Keratinocyte (primary cell): Measurements from ENCODE around the gene GALNT9. TPM values are rescaled to one million over a fixed set of nuclear protein-coding genes. Genes with fewer than 3 reads are reported as not detected.

ENCODE experiments used
- DNase-seq: peaks from one replicate; pipeline ENCODE4 v3.0.0-alpha.2; 2011; ENCODE audit warnings: low read depth, missing footprints, low spot score
- FAIRE-seq: peaks from 2 replicates; lab custom pipeline; 2011; peaks lifted over from hg19 to GRCh38; lab: Jason Lieb, UNC
- H2AFZ ChIP-seq: 2 replicates; pipeline ENCODE4 v1.6.0; 2012; ENCODE audit warnings: low read length, control low read depth, inconsistent platforms; ENCODE audit not compliant: control insufficient read depth
- H3K27ac ChIP-seq: 2 replicates; pipeline ENCODE4 v1.5.1; 2011; ENCODE audit warnings: low read length; ENCODE audit not compliant: control insufficient read depth, insufficient read depth
- H3K27me3 ChIP-seq: 3 replicates; pipeline ENCODE4 v1.6.0; 2011; ENCODE audit warnings: low read length; ENCODE audit not compliant: control insufficient read depth, insufficient read depth; ENCODE audit errors: extremely low read depth
- H3K36me3 ChIP-seq, 2 experiments: 2 replicates in 1 of 2; 3 replicates in 1 of 2; pipeline ENCODE4 v1.5.1; 2011; ENCODE audit warnings: low read length in 2 of 2, mild to moderate bottlenecking in 1 of 2; ENCODE audit not compliant: control insufficient read depth in 2 of 2, insufficient read depth in 2 of 2; ENCODE audit errors: extremely low read depth in 1 of 2
- H3K4me1 ChIP-seq: 3 replicates; pipeline ENCODE4 v1.5.1; 2011; ENCODE audit warnings: low read length; ENCODE audit not compliant: control insufficient read depth, insufficient read depth; ENCODE audit errors: extremely low read depth
- H3K4me2 ChIP-seq: 3 replicates; pipeline ENCODE4 v1.6.0; 2011; ENCODE audit warnings: low read depth, low read length; ENCODE audit not compliant: control insufficient read depth, insufficient read depth; ENCODE audit errors: extremely low read depth
- H3K4me3 ChIP-seq, 3 experiments: fragments of 200-600 bp in 1 of 3; sonication (generic) in 1 of 3; 2 replicates in 2 of 3; 3 replicates in 1 of 3; pipeline ENCODE4 v1.5.1; 2011 to 2016; ENCODE audit warnings: low read length in 3 of 3, mild to moderate bottlenecking in 3 of 3, control low read depth in 2 of 3, inconsistent platforms in 1 of 3, low read depth in 1 of 3, mixed read lengths in 1 of 3, mixed run types in 1 of 3, moderate library complexity in 1 of 3; ENCODE audit not compliant: control insufficient read depth in 2 of 3, insufficient read depth in 2 of 3; ENCODE audit errors: extremely low read depth in 1 of 3
- H3K79me2 ChIP-seq: 2 replicates; pipeline ENCODE4 v1.6.0; 2012; ENCODE audit warnings: low read length; ENCODE audit not compliant: control insufficient read depth, insufficient read depth
- H3K9ac ChIP-seq: 3 replicates; pipeline ENCODE4 v1.6.0; 2011; ENCODE audit warnings: low read length; ENCODE audit not compliant: control insufficient read depth, insufficient read depth; ENCODE audit errors: extremely low read depth
- H3K9me1 ChIP-seq: 3 replicates; pipeline ENCODE4 v1.6.0; 2011; ENCODE audit warnings: low read length; ENCODE audit not compliant: control insufficient read depth, insufficient read depth; ENCODE audit errors: extremely low read depth
- H3K9me3 ChIP-seq: 2 replicates; pipeline ENCODE4 v1.5.1; 2012; ENCODE audit warnings: low read depth, low read length; ENCODE audit not compliant: control insufficient read depth
- H4K20me1 ChIP-seq: 3 replicates; pipeline ENCODE4 v1.6.0; 2011; ENCODE audit warnings: low read length; ENCODE audit not compliant: control insufficient read depth, insufficient read depth; ENCODE audit errors: extremely low read depth
- EZH2 ChIP-seq: IDR thresholded peaks from one replicate; pipeline ENCODE4 v1.6.1; 2012; ENCODE audit warnings: inconsistent platforms, mild to moderate bottlenecking, low read length, moderate library complexity
- dilution Hi-C: fragments of 300-500 bp; cut with MboI; formaldehyde crosslinking; loops from one replicate; pipeline ENCODE4 v1.7.0; 2020; ENCODE audit warnings: low sequenced_read_pairs; ENCODE audit not compliant: extremely low pct_ligation_motif_present
- polyA plus RNA-seq, 5 experiments: library from polyadenylated mRNA; depleted of rRNA in 3 of 5; stranded (reverse) in 3 of 5; stranded (forward) in 1 of 5; unstranded in 1 of 5; fragments of >200 nt; gene quantifications; 1 replicate in 1 of 5; 2 replicates in 3 of 5; 3 replicates in 1 of 5; pipeline versions ENCODE4 v1.2.1 to v1.2.3, GENCODE V29; 2011 to 2012; ENCODE audit warnings: missing spikeins in 2 of 5, low read depth in 1 of 5, low replicate concordance in 1 of 5
- TF ChIP-seq, protein P1 (sequence below), 3 experiments: IDR thresholded peaks in 1 of 3; conservative IDR thresholded peaks in 1 of 3; optimal IDR thresholded peaks in 1 of 3; 2 replicates in 2 of 3; 3 replicates in 1 of 3; pipeline versions ENCODE3 to v1.5.1; 2011; ENCODE audit warnings: low read length in 3 of 3, mild to moderate bottlenecking in 3 of 3, moderate library complexity in 2 of 3, control low read depth in 1 of 3, inconsistent platforms in 1 of 3; ENCODE audit not compliant: insufficient read depth in 2 of 3; ENCODE audit errors: extremely low read depth in 1 of 3

GALNT9 gene
- polyA plus RNA-seq, 1 donor (not counting 4 experiments of a cell fraction or from before 2014, with no cell fraction given), result not detected

DNA sequence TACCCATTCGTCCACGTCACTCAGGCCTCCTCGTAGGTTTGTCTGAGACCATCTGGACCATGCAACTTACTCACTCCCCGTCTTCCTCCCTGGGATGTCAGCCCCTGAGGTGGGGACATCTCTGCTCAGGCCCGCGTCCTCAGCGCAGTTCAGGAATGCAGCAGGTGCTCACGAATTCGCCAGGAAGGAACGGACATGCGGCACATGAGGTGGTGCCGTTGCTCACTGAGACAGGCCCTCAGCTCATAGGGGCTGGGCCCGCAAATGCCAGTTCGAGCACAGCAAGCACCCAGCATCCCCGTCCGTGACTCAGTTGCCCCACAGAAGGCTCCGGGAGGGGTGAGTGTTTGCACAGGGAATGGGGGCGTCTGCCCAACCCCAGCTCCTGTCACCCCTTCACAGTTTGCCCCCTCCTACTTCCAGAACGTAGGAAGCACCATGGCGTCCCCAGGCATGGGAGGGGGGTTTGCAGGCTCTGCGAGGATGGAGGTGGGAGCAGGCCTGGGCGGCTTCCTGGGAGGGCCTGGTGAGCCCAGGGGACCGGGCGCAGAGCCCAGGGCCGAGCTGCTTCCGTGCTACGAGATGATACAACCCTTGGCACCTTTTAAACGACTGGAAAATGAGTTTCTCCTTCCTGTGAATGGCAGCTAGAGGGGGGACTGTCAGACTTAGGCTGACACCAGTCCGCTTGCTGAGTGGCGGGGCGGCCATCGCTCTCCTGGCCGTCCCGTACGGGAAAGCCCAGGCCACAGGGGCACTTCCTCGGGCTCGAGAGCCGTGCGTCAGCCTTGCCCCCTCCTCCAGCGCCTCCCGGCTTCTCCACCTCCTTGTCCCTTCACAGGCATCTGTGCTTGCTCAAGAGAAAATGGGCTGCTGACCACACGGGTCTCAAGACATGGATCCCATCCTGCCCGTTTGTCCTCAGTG is 6.9 kb downstream of the GALNT9 start:
- Histone ChIP-seq H3K4me2 (no peak overlapping the region), H4K20me1 (no peaks in the 10 kb centered on the region), H3K9me3 (peaks cover 3% of the 10 kb centered on the region), H3K36me3 (no peaks in the 10 kb centered on the region), H3K4me3 (no peak overlapping the region), H3K9me1 (no peaks in the 10 kb centered on the region), H3K4me1 (no peaks in the 10 kb centered on the region), H3K27me3 (peaks cover 18% of the 10 kb centered on the region), H2AFZ (no peak overlapping the region), H3K27ac (no peak overlapping the region), H3K79me2 (no peaks in the 10 kb centered on the region), H3K9ac (no peak overlapping the region)
- no peak for FAIRE-seq
- dilution Hi-C loops, result no loop called here
- DNase-seq, result no peak
- TF ChIP-seq EZH2, result no peak
- TF ChIP-seq, protein P1, sequence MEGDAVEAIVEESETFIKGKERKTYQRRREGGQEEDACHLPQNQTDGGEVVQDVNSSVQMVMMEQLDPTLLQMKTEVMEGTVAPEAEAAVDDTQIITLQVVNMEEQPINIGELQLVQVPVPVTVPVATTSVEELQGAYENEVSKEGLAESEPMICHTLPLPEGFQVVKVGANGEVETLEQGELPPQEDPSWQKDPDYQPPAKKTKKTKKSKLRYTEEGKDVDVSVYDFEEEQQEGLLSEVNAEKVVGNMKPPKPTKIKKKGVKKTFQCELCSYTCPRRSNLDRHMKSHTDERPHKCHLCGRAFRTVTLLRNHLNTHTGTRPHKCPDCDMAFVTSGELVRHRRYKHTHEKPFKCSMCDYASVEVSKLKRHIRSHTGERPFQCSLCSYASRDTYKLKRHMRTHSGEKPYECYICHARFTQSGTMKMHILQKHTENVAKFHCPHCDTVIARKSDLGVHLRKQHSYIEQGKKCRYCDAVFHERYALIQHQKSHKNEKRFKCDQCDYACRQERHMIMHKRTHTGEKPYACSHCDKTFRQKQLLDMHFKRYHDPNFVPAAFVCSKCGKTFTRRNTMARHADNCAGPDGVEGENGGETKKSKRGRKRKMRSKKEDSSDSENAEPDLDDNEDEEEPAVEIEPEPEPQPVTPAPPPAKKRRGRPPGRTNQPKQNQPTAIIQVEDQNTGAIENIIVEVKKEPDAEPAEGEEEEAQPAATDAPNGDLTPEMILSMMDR (optimal IDR thresholded peaks at IDR 0.05 in 1 of 3, IDR thresholded peaks at IDR 0.05 in 1 of 3, conservative IDR thresholded peaks at IDR 0.05 in 1 of 3; ENCODE audit: extremely low read depth in 1 of 3, insufficient read depth in 2 of 3, low read length in 3 of 3), result no peak

DNA sequence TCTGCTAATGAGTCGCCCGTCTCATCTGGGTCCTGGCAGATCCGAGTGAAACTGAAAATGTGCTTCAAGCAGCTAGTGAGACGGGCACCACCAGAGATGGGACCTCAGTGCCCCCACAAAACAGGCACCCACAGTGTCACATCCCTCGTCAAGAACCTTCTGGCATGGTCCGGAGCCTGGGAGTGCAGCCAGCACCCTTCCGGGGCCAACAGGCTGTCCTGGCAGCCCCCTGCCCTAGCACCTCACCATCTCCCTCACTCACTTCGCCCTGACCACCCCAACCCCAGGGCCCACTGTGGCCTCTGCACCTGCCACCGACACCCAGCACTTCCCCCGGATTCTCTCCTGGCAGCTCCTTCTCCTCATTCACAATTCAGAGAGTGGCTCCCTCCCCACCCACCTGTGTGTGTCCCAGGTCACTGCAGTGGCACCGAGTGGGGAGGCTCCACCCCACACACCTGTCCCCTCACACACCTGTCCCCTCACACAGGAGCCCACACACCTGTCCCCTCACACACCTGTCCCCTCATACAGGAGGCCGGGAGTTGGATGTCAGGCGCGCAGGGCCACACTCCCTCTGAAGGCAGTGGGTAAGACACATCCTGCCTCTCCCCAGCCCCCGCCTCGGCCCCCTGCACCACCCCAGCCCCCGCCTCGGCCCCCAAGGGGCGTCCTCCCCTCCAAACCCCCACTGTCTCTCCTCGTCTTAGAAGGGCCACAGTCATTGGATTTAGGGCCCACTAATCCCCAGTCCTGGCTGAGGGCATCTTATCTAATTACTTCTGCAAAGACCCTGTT is 7.9 kb downstream of the GALNT9 start:
- Histone ChIP-seq H3K4me1 (no peaks in the 10 kb centered on the region), H3K9ac (no peak overlapping the region), H3K9me1 (no peaks in the 10 kb centered on the region), H2AFZ (no peak overlapping the region), H3K4me2 (no peak overlapping the region), H3K27me3 (peaks cover 10% of the 10 kb centered on the region), H3K27ac (no peak overlapping the region), H3K79me2 (no peaks in the 10 kb centered on the region), H3K4me3 (no peak overlapping the region), H4K20me1 (no peaks in the 10 kb centered on the region), H3K9me3 (peaks cover 8% of the 10 kb centered on the region), H3K36me3 (no peaks in the 10 kb centered on the region)
- DNase-seq (no peak), FAIRE-seq (no peak)
- no peak for TF ChIP-seq EZH2
- TF ChIP-seq, protein P1 (optimal IDR thresholded peaks at IDR 0.05 in 1 of 3, IDR thresholded peaks at IDR 0.05 in 1 of 3, conservative IDR thresholded peaks at IDR 0.05 in 1 of 3; ENCODE audit: extremely low read depth in 1 of 3, insufficient read depth in 2 of 3, low read length in 3 of 3), result no peak
- dilution Hi-C loops, result no loop called here
